Left lung (tissue), 10 donors: Measurements from ENCODE around the gene AIP. TPM values are rescaled to one million over a fixed set of nuclear protein-coding genes. Genes with fewer than 3 reads are reported as not detected.

Experiments used
- ATAC-seq: fragments of 200-7000 bp; cut with Tn5 transposase; one replicate; pipeline ENCODE4 v1.9.1; 2020; ENCODE audit warnings: moderate library complexity
- DNase-seq, 4 donors: peaks; one replicate each; pipeline ENCODE4 v3.0.0-alpha.2; 2013 to 2020
- H3K27ac ChIP-seq, 2 donors: fragments of 200-600 bp; sonication (generic) in 1 of 2; one replicate each; pipeline versions ENCODE4 v1.5.0 to v1.8.0; 2020 to 2021
- H3K27me3 ChIP-seq, 2 donors: fragments of 200-600 bp; sonication (generic) in 1 of 2; one replicate each; pipeline versions ENCODE4 v1.5.0 to v1.8.0; 2020 to 2021
- H3K36me3 ChIP-seq, 2 donors: fragments of 200-600 bp; sonication (generic) in 1 of 2; one replicate each; pipeline versions ENCODE4 v1.5.0 to v1.8.0; 2020 to 2021
- H3K4me1 ChIP-seq, 2 donors: fragments of 200-600 bp; one replicate each; pipeline ENCODE4 v1.8.0; 2021
- H3K4me3 ChIP-seq, 2 donors: fragments of 200-600 bp; sonication (generic) in 1 of 2; one replicate each; pipeline versions ENCODE4 v1.5.0 to v1.8.0; 2020 to 2021; ENCODE audit warnings: mild to moderate bottlenecking in 1 of 2
- H3K9me3 ChIP-seq, 2 donors: fragments of 200-600 bp; sonication (generic) in 1 of 2; one replicate each; pipeline versions ENCODE4 v1.5.0 to v1.8.0; 2020 to 2021
- CTCF ChIP-seq, 2 donors: fragments of 200-600 bp; sonication (generic) in 1 of 2; IDR thresholded peaks; one replicate each; pipeline versions ENCODE4 v1.5.0 to v1.8.0; 2021; ENCODE audit warnings: antibody characterized with exemption in 2 of 2
- intact Hi-C, 2 donors: fragments of 100-400 bp; cut with DNase I; formaldehyde crosslinking; loops; one replicate each; pipeline versions ENCODE4 v1.11.2 to v1.14.2; 2022
- polyA plus RNA-seq, 6 donors: library from polyadenylated mRNA; unstranded; fragments of 120-200 nt; gene quantifications; one replicate each; pipeline ENCODE4 v1.2.1, GENCODE V29; 2013; ENCODE audit not compliant: insufficient read length in 6 of 6
- total RNA-seq, 2 donors: library from RNA; stranded (reverse); fragmentation: NEBNext Ultra II Directional; extraction: Animal tissue kit (Norgen Biotek cat#: 25700); gene quantifications; one replicate each; pipeline ENCODE4 v1.2.1, GENCODE V29; 2021
- donor health status: DM: no; HTN: yes; CAD: no.
- donor health status: DM: no; HTN: no; CAD: no.

The AIP gene
- total and polyA plus RNA-seq, 8 donors, result 55.7 to 68.2 (median 61.0) TPM

- Histone ChIP-seq H3K9me3 (no peaks in the 10 kb centered on the region), H3K27ac (peak overlapping the region in 1 of 2 donors; percentile 18), H3K4me3 (no peak overlapping the region), H3K4me1 (peaks cover 6 to 76% of the 10 kb centered on the region in 2 donors), H3K36me3 (peaks cover 0 to 57% of the 10 kb centered on the region in 2 donors), H3K27me3 (no peaks in the 10 kb centered on the region)
- intact Hi-C loops, result no loop called here
- peak in 1 of 4 donors; percentile 72 for DNase-seq
- TF ChIP-seq CTCF (IDR thresholded peaks at IDR 0.05), result no peak
- no peak for ATAC-seq
These were observed 41.7 kb upstream of the AIP start for GRCh38 chr11:67441098-67441563.

- Histone ChIP-seq H3K36me3 (peaks cover 0 to 53% of the 10 kb centered on the region in 2 donors), H3K4me1 (peaks cover 6 to 71% of the 10 kb centered on the region in 2 donors), H3K9me3 (no peaks in the 10 kb centered on the region), H3K27ac (peak overlapping the region in 1 of 2 donors; percentile 18), H3K27me3 (no peaks in the 10 kb centered on the region), H3K4me3 (peak overlapping the region in 1 of 2 donors; percentile 89)
- no peak for TF ChIP-seq CTCF (IDR thresholded peaks at IDR 0.05)
- no peak for ATAC-seq
- intact Hi-C loops, result no loop called here
- DNase-seq, result peak in 1 of 4 donors; percentile 73
These were observed 41.0 kb upstream of the AIP start for GRCh38 chr11:67441731-67442351.

- H3K4me3 ChIP-seq, result peak overlapping the region; percentile 79 to 89
- H3K27me3 ChIP-seq, result no peaks in the 10 kb centered on the region
- peak overlapping the region; percentile 91 to 96 for H3K27ac ChIP-seq
- no peak for TF ChIP-seq CTCF (IDR thresholded peaks at IDR 0.05)
- peaks cover 0 to 46% of the 10 kb centered on the region in 2 donors for H3K36me3 ChIP-seq
- ATAC-seq (peak; percentile 1), DNase-seq (peak in 1 of 4 donors; percentile 72)
- H3K9me3 ChIP-seq, result no peaks in the 10 kb centered on the region
- peaks cover 6 to 63% of the 10 kb centered on the region in 2 donors for H3K4me1 ChIP-seq
- intact Hi-C loops, result no loop called here
These were observed 40.1 kb upstream of the AIP start for GRCh38 chr11:67442504-67443404.

- H3K4me1 ChIP-seq, result peaks cover 6 to 57% of the 10 kb centered on the region in 2 donors
- H3K27me3 ChIP-seq, result no peaks in the 10 kb centered on the region
- H3K36me3 ChIP-seq, result peaks cover 0 to 18% of the 10 kb centered on the region in 2 donors
- intact Hi-C loops, result no loop called here
- H3K4me3 ChIP-seq, result no peak overlapping the region
- DNase-seq, result no peak
- H3K9me3 ChIP-seq, result no peaks in the 10 kb centered on the region
- no peak for TF ChIP-seq CTCF (IDR thresholded peaks at IDR 0.05)
- no peak for ATAC-seq
- no peak overlapping the region for H3K27ac ChIP-seq
These were observed 37.3 kb upstream of the AIP start for GRCh38 chr11:67445515-67445914.

- intact Hi-C loops, result no loop called here
- ATAC-seq (no peak), DNase-seq (peak in 1 of 4 donors; percentile 55)
- peaks cover 0 to 31% of the 10 kb centered on the region in 2 donors for H3K4me1 ChIP-seq
- no peaks in the 10 kb centered on the region for H3K9me3 ChIP-seq
- H3K4me3 ChIP-seq, result no peak overlapping the region
- H3K27ac ChIP-seq, result no peak overlapping the region
- H3K27me3 ChIP-seq, result no peaks in the 10 kb centered on the region
- no peaks in the 10 kb centered on the region for H3K36me3 ChIP-seq
- no peak for TF ChIP-seq CTCF (IDR thresholded peaks at IDR 0.05)
These were observed 34.6 kb upstream of the AIP start for GRCh38 chr11:67448220-67448609.
